Measurements from ENCODE around the gene AK8. TPM values are rescaled to one million over a fixed set of nuclear protein-coding genes. Genes with fewer than 3 reads are reported as not detected.

The AK8 gene
- total RNA-seq, 1 experiment from 2014 or later, result 0.88 TPM

- Mint-ChIP-seq H3K4me1 (ENCODE audit: low read depth, unreplicated experiment) (no peaks in the 10 kb centered on the region), H3K27me3 (ENCODE audit: insufficient read depth, unreplicated experiment) (no peaks in the 10 kb centered on the region), H3K4me3 (ENCODE audit: unreplicated experiment) (no peak overlapping the region), H3K27ac (ENCODE audit: unreplicated experiment) (no peak overlapping the region), H3K9me3 (ENCODE audit: unreplicated experiment) (no peaks in the 10 kb centered on the region), H3K36me3 (ENCODE audit: insufficient read depth, unreplicated experiment) (peaks cover 28% of the 10 kb centered on the region)
- Histone ChIP-seq H3K4me3 (ENCODE audit: low read depth, low read length) (no peak overlapping the region), H3K36me3 (ENCODE audit: control insufficient read depth, insufficient read depth, low read length) (no peaks in the 10 kb centered on the region; the same call in 1 of the 2 replicates), H3K4me1 (no peaks in the 10 kb centered on the region), H3K9me3 (no peaks in the 10 kb centered on the region), H3K27me3 (replicated peaks; ENCODE audit: control insufficient read depth, insufficient read depth, low read length) (no peaks in the 10 kb centered on the region)
- ChIA-PET POLR2A (no interaction called here), CTCF (no interaction called here)
- no TSS peak for BruUV-seq (replicated peaks)
- no peak for DNase-seq
- TF ChIP-seq, protein P1, sequence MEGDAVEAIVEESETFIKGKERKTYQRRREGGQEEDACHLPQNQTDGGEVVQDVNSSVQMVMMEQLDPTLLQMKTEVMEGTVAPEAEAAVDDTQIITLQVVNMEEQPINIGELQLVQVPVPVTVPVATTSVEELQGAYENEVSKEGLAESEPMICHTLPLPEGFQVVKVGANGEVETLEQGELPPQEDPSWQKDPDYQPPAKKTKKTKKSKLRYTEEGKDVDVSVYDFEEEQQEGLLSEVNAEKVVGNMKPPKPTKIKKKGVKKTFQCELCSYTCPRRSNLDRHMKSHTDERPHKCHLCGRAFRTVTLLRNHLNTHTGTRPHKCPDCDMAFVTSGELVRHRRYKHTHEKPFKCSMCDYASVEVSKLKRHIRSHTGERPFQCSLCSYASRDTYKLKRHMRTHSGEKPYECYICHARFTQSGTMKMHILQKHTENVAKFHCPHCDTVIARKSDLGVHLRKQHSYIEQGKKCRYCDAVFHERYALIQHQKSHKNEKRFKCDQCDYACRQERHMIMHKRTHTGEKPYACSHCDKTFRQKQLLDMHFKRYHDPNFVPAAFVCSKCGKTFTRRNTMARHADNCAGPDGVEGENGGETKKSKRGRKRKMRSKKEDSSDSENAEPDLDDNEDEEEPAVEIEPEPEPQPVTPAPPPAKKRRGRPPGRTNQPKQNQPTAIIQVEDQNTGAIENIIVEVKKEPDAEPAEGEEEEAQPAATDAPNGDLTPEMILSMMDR (IDR thresholded peaks at IDR 0.05; ENCODE audit: insufficient read depth in 1 of 2, low read depth in 1 of 2, low read length in 1 of 2, severe bottlenecking in 1 of 2, unreplicated experiment in 1 of 2), result no peak
- intact Hi-C loops (cut with micrococcal nuclease; ENCODE audit: unreplicated experiment), result no loop called here
These were observed 45.3 kb upstream of the AK8 start for GRCh38 chr9:132923346-132923902.

DNA sequence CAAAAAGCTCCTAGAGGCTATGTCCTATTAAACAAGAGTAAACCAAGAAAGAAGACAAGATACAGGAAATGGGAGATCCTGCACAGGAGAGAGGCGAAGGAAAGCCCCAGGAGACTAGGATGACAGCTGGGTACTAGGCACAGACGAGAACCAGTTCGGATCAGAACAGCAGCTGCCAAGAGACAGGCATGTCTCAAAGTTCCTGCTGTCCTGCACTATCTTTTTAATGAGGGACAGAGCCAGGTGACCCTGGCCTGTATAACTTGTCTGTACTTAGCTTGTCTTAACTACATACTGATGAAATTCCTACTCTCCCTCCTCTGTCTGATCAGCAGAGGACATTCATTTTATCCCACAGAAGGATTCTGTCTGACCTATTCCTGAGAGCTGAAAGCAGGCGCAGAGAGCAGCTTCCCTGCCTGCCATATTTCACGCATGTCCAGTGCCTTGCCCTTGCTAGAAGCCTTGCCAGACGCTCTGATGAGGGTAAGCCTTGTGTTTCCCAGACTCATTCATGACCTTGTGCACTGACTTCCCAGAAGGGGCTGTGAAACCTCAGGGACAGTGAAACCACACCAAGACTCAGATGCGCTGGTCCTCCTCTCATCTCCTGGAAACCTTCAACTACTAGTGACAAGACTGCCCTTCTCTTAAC lies 41.7 kb upstream of the AK8 start:
- DNase-seq, result no peak
- Mint-ChIP-seq H3K4me3 (ENCODE audit: unreplicated experiment) (no peak overlapping the region), H3K9me3 (ENCODE audit: unreplicated experiment) (no peaks in the 10 kb centered on the region), H3K27me3 (ENCODE audit: insufficient read depth, unreplicated experiment) (no peaks in the 10 kb centered on the region), H3K27ac (ENCODE audit: unreplicated experiment) (no peak overlapping the region), H3K36me3 (ENCODE audit: insufficient read depth, unreplicated experiment) (peaks cover 33% of the 10 kb centered on the region), H3K4me1 (ENCODE audit: low read depth, unreplicated experiment) (no peaks in the 10 kb centered on the region)
- Histone ChIP-seq H3K4me1 (no peaks in the 10 kb centered on the region), H3K4me3 (ENCODE audit: low read depth, low read length) (no peak overlapping the region), H3K9me3 (no peaks in the 10 kb centered on the region), H3K36me3 (ENCODE audit: control insufficient read depth, insufficient read depth, low read length) (no peaks in the 10 kb centered on the region; the same call in 1 of the 2 replicates), H3K27me3 (replicated peaks; ENCODE audit: control insufficient read depth, insufficient read depth, low read length) (no peaks in the 10 kb centered on the region)
- TF ChIP-seq, protein P1 (IDR thresholded peaks at IDR 0.05; ENCODE audit: insufficient read depth in 1 of 2, low read depth in 1 of 2, low read length in 1 of 2, severe bottlenecking in 1 of 2, unreplicated experiment in 1 of 2), result no peak
- ChIA-PET POLR2A (no interaction called here), CTCF (no interaction called here)
- no TSS peak for BruUV-seq (replicated peaks)
- intact Hi-C loops (cut with micrococcal nuclease; ENCODE audit: unreplicated experiment), result no loop called here

DNA sequence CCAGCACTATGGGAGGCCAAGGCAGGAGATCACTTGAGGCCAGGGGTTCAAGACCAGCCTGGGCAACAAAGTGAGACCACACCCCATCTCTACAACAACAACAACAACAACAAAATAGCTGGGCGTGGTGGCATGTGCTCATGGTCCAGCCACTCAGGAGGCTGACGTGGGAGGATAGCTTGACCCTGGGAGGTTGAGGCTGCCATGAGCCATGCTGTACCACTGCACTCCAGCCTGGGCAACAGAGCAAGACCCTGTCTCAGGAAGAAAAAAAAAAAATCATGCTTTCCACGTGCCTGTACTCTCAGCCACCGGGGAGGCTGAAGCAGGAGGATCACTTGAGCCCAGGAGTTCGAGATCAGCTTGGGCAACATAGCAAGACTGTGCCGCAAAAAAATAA lies 36.8 kb upstream of the AK8 start:
- Mint-ChIP-seq H3K36me3 (ENCODE audit: insufficient read depth, unreplicated experiment) (peaks cover 37% of the 10 kb centered on the region), H3K4me1 (ENCODE audit: low read depth, unreplicated experiment) (no peaks in the 10 kb centered on the region), H3K27ac (ENCODE audit: unreplicated experiment) (no peak overlapping the region), H3K9me3 (ENCODE audit: unreplicated experiment) (no peaks in the 10 kb centered on the region), H3K4me3 (ENCODE audit: unreplicated experiment) (no peak overlapping the region), H3K27me3 (ENCODE audit: insufficient read depth, unreplicated experiment) (no peaks in the 10 kb centered on the region)
- intact Hi-C loops (cut with micrococcal nuclease; ENCODE audit: unreplicated experiment), result no loop called here
- H3K4me1 ChIP-seq, result no peaks in the 10 kb centered on the region
- ChIA-PET CTCF (no interaction called here), POLR2A (no interaction called here)
- TF ChIP-seq, protein P1 (IDR thresholded peaks at IDR 0.05; ENCODE audit: insufficient read depth in 1 of 2, low read depth in 1 of 2, low read length in 1 of 2, severe bottlenecking in 1 of 2, unreplicated experiment in 1 of 2), result no peak
- DNase-seq, result no peak
- BruUV-seq (replicated peaks), result no TSS peak
- H3K9me3 ChIP-seq, result no peaks in the 10 kb centered on the region
- peaks cover 2% of the 10 kb centered on the region for H3K36me3 ChIP-seq (ENCODE audit: control insufficient read depth, insufficient read depth, low read length)
- no peak overlapping the region for H3K4me3 ChIP-seq (ENCODE audit: low read depth, low read length)
- H3K27me3 ChIP-seq (replicated peaks; ENCODE audit: control insufficient read depth, insufficient read depth, low read length), result no peaks in the 10 kb centered on the region

All from Caco-2 (cell line).